ENCODE results near the gene SUGT1.

The SUGT1 gene

DNA sequence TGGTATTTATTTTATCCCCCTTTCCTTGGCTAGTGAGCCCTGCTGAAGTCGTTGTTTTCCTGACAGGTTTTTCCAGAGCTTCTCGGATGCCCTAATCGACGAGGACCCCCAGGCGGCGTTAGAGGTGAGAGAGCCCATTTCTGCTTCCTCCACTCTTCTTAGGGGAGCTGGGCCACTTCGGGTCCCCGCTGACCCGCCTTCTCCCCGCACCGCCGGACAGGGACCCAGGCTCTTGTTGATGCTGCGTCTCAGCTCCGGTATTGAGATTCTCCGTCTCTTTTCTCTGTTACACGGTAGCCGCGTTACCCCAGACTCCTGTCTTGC is 306 bp downstream of the SUGT1 start:
- Histone ChIP-seq H3K4me2 (ENCODE audit: low read length) (peak overlapping the region; percentile 86), H3K9me3 (ENCODE audit: control insufficient read depth, low read length) (no peaks in the 10 kb centered on the region), H3K79me2 (peaks cover 14% of the 10 kb centered on the region), H2AFZ (peak overlapping the region; percentile 95), H3K27me3 (ENCODE audit: control insufficient read depth, insufficient read depth, low read length) (no peaks in the 10 kb centered on the region), H3K9ac (peak overlapping the region; percentile 53), H3K27ac (peak overlapping the region; percentile 100), H3K4me3 (ENCODE audit: low read depth, low read length) (peak overlapping the region; percentile 92), H3K36me3 (ENCODE audit: control insufficient read depth, insufficient read depth, low read length) (no peaks in the 10 kb centered on the region), H3K4me1 (peaks cover 2% of the 10 kb centered on the region)
- TF ChIP-seq, protein P1, sequence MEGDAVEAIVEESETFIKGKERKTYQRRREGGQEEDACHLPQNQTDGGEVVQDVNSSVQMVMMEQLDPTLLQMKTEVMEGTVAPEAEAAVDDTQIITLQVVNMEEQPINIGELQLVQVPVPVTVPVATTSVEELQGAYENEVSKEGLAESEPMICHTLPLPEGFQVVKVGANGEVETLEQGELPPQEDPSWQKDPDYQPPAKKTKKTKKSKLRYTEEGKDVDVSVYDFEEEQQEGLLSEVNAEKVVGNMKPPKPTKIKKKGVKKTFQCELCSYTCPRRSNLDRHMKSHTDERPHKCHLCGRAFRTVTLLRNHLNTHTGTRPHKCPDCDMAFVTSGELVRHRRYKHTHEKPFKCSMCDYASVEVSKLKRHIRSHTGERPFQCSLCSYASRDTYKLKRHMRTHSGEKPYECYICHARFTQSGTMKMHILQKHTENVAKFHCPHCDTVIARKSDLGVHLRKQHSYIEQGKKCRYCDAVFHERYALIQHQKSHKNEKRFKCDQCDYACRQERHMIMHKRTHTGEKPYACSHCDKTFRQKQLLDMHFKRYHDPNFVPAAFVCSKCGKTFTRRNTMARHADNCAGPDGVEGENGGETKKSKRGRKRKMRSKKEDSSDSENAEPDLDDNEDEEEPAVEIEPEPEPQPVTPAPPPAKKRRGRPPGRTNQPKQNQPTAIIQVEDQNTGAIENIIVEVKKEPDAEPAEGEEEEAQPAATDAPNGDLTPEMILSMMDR (IDR thresholded peaks at IDR 0.05), result no peak

DNA sequence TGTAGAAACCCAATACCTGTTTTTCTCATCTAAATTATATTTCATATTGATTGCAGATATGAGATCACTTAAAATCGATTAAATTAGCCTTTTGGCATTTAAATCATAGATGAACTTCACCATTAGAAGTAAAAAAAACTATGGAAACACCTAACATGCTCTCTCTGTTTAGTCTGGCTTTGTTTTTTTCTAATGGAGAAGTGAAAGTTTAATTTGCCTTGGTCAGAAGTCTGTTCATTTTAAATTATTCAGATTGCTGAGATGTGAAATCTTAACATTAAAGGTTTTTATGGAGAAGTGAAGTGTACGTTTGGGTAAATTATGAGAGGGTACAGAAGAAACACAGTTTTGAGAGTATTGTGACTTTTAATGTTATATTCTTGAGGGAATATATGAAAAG is 6.7 kb downstream of the SUGT1 start:
- H3K9me3 ChIP-seq (ENCODE audit: control insufficient read depth, low read length), result no peaks in the 10 kb centered on the region
- no peak overlapping the region for H2AFZ ChIP-seq
- no peak overlapping the region for H3K9ac ChIP-seq
- H3K27ac ChIP-seq, result no peak overlapping the region
- no peaks in the 10 kb centered on the region for H3K36me3 ChIP-seq (ENCODE audit: control insufficient read depth, insufficient read depth, low read length)
- no peak overlapping the region for H3K4me2 ChIP-seq (ENCODE audit: low read length)
- no peak overlapping the region for H3K4me3 ChIP-seq (ENCODE audit: low read depth, low read length)
- H3K79me2 ChIP-seq, result peaks cover 12% of the 10 kb centered on the region
- no peaks in the 10 kb centered on the region for H3K27me3 ChIP-seq (ENCODE audit: control insufficient read depth, insufficient read depth, low read length)
- H3K4me1 ChIP-seq, result no peaks in the 10 kb centered on the region
- TF ChIP-seq, protein P1 (IDR thresholded peaks at IDR 0.05), result no peak

DNA sequence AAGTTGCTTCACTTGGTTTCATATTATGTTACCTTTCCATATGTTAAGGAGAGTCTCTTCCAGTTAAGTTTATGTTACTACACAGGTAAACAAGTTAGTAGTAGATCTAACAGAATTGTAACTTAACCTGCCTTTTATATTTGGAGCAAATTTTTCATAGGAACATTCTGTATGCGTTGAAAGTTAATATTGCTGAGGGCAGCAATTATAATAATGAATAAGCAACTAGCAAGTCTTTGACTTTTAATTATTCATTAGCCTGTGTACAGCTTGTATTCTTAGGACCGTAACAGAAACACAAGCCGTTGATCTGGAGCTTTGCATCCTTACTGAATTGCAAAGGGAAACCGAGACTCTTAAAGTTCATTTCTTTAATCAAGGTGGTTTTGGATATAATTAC is 11.6 kb downstream of the SUGT1 start:
- no peak overlapping the region for H3K4me3 ChIP-seq (ENCODE audit: low read depth, low read length)
- H3K4me2 ChIP-seq (ENCODE audit: low read length), result no peak overlapping the region
- no peak overlapping the region for H3K9ac ChIP-seq
- H3K9me3 ChIP-seq (ENCODE audit: control insufficient read depth, low read length), result no peaks in the 10 kb centered on the region
- TF ChIP-seq, protein P1 (IDR thresholded peaks at IDR 0.05), result no peak
- H3K27ac ChIP-seq, result no peak overlapping the region
- H2AFZ ChIP-seq, result no peak overlapping the region
- H3K27me3 ChIP-seq (ENCODE audit: control insufficient read depth, insufficient read depth, low read length), result no peaks in the 10 kb centered on the region
- H3K4me1 ChIP-seq, result no peaks in the 10 kb centered on the region
- no peaks in the 10 kb centered on the region for H3K36me3 ChIP-seq (ENCODE audit: control insufficient read depth, insufficient read depth, low read length)
- no peaks in the 10 kb centered on the region for H3K79me2 ChIP-seq

- Histone ChIP-seq H3K4me2 (ENCODE audit: low read length) (no peak overlapping the region), H3K79me2 (no peaks in the 10 kb centered on the region), H3K9me3 (ENCODE audit: control insufficient read depth, low read length) (no peaks in the 10 kb centered on the region), H2AFZ (no peak overlapping the region), H3K27me3 (ENCODE audit: control insufficient read depth, insufficient read depth, low read length) (no peaks in the 10 kb centered on the region), H3K4me1 (no peaks in the 10 kb centered on the region), H3K4me3 (ENCODE audit: low read depth, low read length) (no peak overlapping the region), H3K36me3 (ENCODE audit: control insufficient read depth, insufficient read depth, low read length) (no peaks in the 10 kb centered on the region), H3K9ac (no peak overlapping the region), H3K27ac (no peak overlapping the region)
- TF ChIP-seq, protein P1 (IDR thresholded peaks at IDR 0.05), result peak; percentile 25
Observed at GRCh38 chr13:52665325-52665724, 12.7 kb downstream of the SUGT1 start.

GRCh38 chr13:52669677-52670076 is 17.0 kb downstream of the SUGT1 start:
- no peak overlapping the region for H3K9ac ChIP-seq
- H3K4me1 ChIP-seq, result peaks cover 6% of the 10 kb centered on the region
- no peaks in the 10 kb centered on the region for H3K9me3 ChIP-seq (ENCODE audit: control insufficient read depth, low read length)
- no peaks in the 10 kb centered on the region for H3K27me3 ChIP-seq (ENCODE audit: control insufficient read depth, insufficient read depth, low read length)
- H3K4me3 ChIP-seq (ENCODE audit: low read depth, low read length), result no peak overlapping the region
- H3K4me2 ChIP-seq (ENCODE audit: low read length), result no peak overlapping the region
- no peaks in the 10 kb centered on the region for H3K36me3 ChIP-seq (ENCODE audit: control insufficient read depth, insufficient read depth, low read length)
- no peak overlapping the region for H3K27ac ChIP-seq
- no peaks in the 10 kb centered on the region for H3K79me2 ChIP-seq
- H2AFZ ChIP-seq, result no peak overlapping the region
- TF ChIP-seq, protein P1 (IDR thresholded peaks at IDR 0.05), result no peak

All from parathyroid adenoma (tissue), 2 donors.